H9 (cell line): Measurements from ENCODE around the gene KIF13A. TPM values are rescaled to one million over a fixed set of nuclear protein-coding genes. Genes with fewer than 3 reads are reported as not detected.

Experiments used
- DNase-seq: peaks from one replicate; pipeline ENCODE4 v3.0.0-alpha.2; 2017
- H2AFZ ChIP-seq: one replicate; pipeline ENCODE4 v1.6.1; 2013; ENCODE audit warnings: mild to moderate bottlenecking, low read length, control low read depth, moderate library complexity
- H2AK5ac ChIP-seq: 2 replicates; pipeline ENCODE4 v1.6.1; 2013; ENCODE audit warnings: low read length, control low read depth, mixed read lengths; ENCODE audit not compliant: insufficient read length
- H2BK120ac ChIP-seq: one replicate; pipeline ENCODE4 v1.6.1; 2013; ENCODE audit warnings: low read depth, mild to moderate bottlenecking, low read length, control low read depth, inconsistent platforms; ENCODE audit not compliant: poor library complexity, severe bottlenecking
- H2BK12ac ChIP-seq: 2 replicates; pipeline ENCODE4 v1.6.1; 2013; ENCODE audit warnings: low read length, control low read depth, mixed read lengths, low read depth; ENCODE audit not compliant: insufficient read length
- H2BK15ac ChIP-seq: 2 replicates; pipeline ENCODE4 v1.6.1; 2013; ENCODE audit warnings: low read depth, low read length, control low read depth
- H2BK20ac ChIP-seq: one replicate; pipeline ENCODE4 v1.6.1; 2013; ENCODE audit warnings: low read depth, mild to moderate bottlenecking, low read length, control low read depth, inconsistent platforms; ENCODE audit not compliant: poor library complexity, severe bottlenecking
- H2BK5ac ChIP-seq: 2 replicates; pipeline ENCODE4 v1.6.1; 2013; ENCODE audit warnings: low read length, control low read depth, mixed read lengths; ENCODE audit not compliant: insufficient read length
- H3K14ac ChIP-seq: 2 replicates; pipeline ENCODE4 v1.6.1; 2013; ENCODE audit warnings: low read length, control low read depth; ENCODE audit not compliant: insufficient read depth
- H3K18ac ChIP-seq: 2 replicates; pipeline ENCODE4 v1.6.1; 2013; ENCODE audit warnings: low read depth, mild to moderate bottlenecking, mixed read lengths, low read length, control low read depth; ENCODE audit not compliant: insufficient read length
- H3K23ac ChIP-seq: 2 replicates; pipeline ENCODE4 v1.6.1; 2013; ENCODE audit warnings: low read length, control low read depth, mixed read lengths, low read depth; ENCODE audit not compliant: insufficient read length
- H3K23me2 ChIP-seq: 2 replicates; pipeline ENCODE4 v1.6.1; 2013; ENCODE audit warnings: low read depth, mild to moderate bottlenecking, mixed read lengths, low read length, control low read depth; ENCODE audit not compliant: insufficient read length, poor library complexity, severe bottlenecking
- H3K27ac ChIP-seq: 2 replicates; pipeline ENCODE4 v1.5.1; 2013; ENCODE audit warnings: low read length, control low read depth, mixed read lengths, low read depth; ENCODE audit not compliant: insufficient read length
- H3K27me3 ChIP-seq: 2 replicates; pipeline ENCODE4 v1.6.1; 2013; ENCODE audit warnings: low read length, control low read depth, inconsistent platforms; ENCODE audit not compliant: insufficient read depth
- H3K4ac ChIP-seq: 2 replicates; pipeline ENCODE4 v1.6.1; 2013; ENCODE audit warnings: low read depth, mild to moderate bottlenecking, control low read depth, inconsistent platforms, low read length, moderate library complexity
- H3K4me1 ChIP-seq: 2 replicates; pipeline ENCODE4 v1.6.1; 2013; ENCODE audit warnings: low read length, control low read depth, inconsistent platforms; ENCODE audit not compliant: insufficient read depth
- H3K4me2 ChIP-seq: 2 replicates; pipeline ENCODE4 v1.6.1; 2013; ENCODE audit warnings: low read length, control low read depth, mixed read lengths; ENCODE audit not compliant: insufficient read length, insufficient read depth
- H3K56ac ChIP-seq: 2 replicates; pipeline ENCODE4 v1.6.1; 2013; ENCODE audit warnings: low read depth, mild to moderate bottlenecking, mixed read lengths, low read length, control low read depth; ENCODE audit not compliant: insufficient read length
- H3K79me1 ChIP-seq: 2 replicates; pipeline ENCODE4 v1.6.1; 2013; ENCODE audit warnings: low read depth, mild to moderate bottlenecking, moderate library complexity, low read length, control low read depth, inconsistent platforms; ENCODE audit not compliant: insufficient read depth, poor library complexity, severe bottlenecking
- H3K79me2 ChIP-seq: 2 replicates; pipeline ENCODE4 v1.6.1; 2013; ENCODE audit warnings: low read length, control low read depth, inconsistent platforms; ENCODE audit not compliant: insufficient read depth
- H3K9ac ChIP-seq: 2 replicates; pipeline ENCODE4 v1.6.1; 2013; ENCODE audit warnings: low read length, control low read depth, mixed read lengths; ENCODE audit not compliant: insufficient read length; ENCODE audit errors: extremely low read depth
- H3K9me3 ChIP-seq: one replicate; pipeline ENCODE4 v1.6.1; 2013; ENCODE audit warnings: low read depth, low read length, inconsistent platforms; ENCODE audit not compliant: control insufficient read depth
- H3T11ph ChIP-seq: one replicate; pipeline ENCODE4 v1.6.1; 2013; ENCODE audit warnings: mild to moderate bottlenecking, low read length, control low read depth, inconsistent platforms
- H4K20me1 ChIP-seq: one replicate; pipeline ENCODE4 v1.6.1; 2013; ENCODE audit not compliant: control insufficient read depth, insufficient read length, insufficient read depth
- H4K5ac ChIP-seq: 2 replicates; pipeline ENCODE4 v1.6.1; 2013; ENCODE audit warnings: low read depth, mild to moderate bottlenecking, mixed read lengths, low read length, control low read depth; ENCODE audit not compliant: insufficient read length
- H4K8ac ChIP-seq: replicated peaks from 2 replicates; pipeline ENCODE4 v1.6.1; 2013; ENCODE audit warnings: low read length, control low read depth, mixed read lengths, low read depth; ENCODE audit not compliant: insufficient read length
- H4K91ac ChIP-seq: 2 replicates; pipeline ENCODE4 v1.6.1; 2013; ENCODE audit warnings: low read depth, mild to moderate bottlenecking, moderate library complexity, mixed read lengths, low read length, control low read depth; ENCODE audit not compliant: insufficient read length
- H3K27ac Mint-ChIP-seq, 3 experiments: 2 replicates in 2 of 3; 3 replicates in 1 of 3; pipeline ENCODE4 v1.8.0; 2020 to 2021; ENCODE audit warnings: mixed read lengths in 3 of 3, mild to moderate bottlenecking in 1 of 3, moderate library complexity in 1 of 3
- H3K27me3 Mint-ChIP-seq: 2 replicates; pipeline ENCODE4 v1.8.0; 2021; ENCODE audit warnings: low read depth, mild to moderate bottlenecking, moderate library complexity, mixed read lengths
- H3K36me3 Mint-ChIP-seq, 3 experiments: 2 replicates in 2 of 3; 3 replicates in 1 of 3; pipeline ENCODE4 v1.8.0; 2020 to 2021; ENCODE audit warnings: low read depth in 3 of 3, mixed read lengths in 3 of 3; ENCODE audit not compliant: insufficient read depth in 1 of 3
- H3K4me1 Mint-ChIP-seq, 2 experiments: 2 replicates each; pipeline ENCODE4 v1.8.0; 2020; ENCODE audit warnings: mixed read lengths in 2 of 2
- H3K4me3 Mint-ChIP-seq, 2 experiments: 2 replicates in 1 of 2; 3 replicates in 1 of 2; pipeline ENCODE4 v1.8.0; 2020 to 2021; ENCODE audit warnings: mild to moderate bottlenecking in 2 of 2, mixed read lengths in 2 of 2, moderate library complexity in 1 of 2
- H3K9me3 Mint-ChIP-seq, 2 experiments: 2 replicates in 1 of 2; 3 replicates in 1 of 2; pipeline ENCODE4 v1.8.0; 2020; ENCODE audit warnings: mild to moderate bottlenecking in 2 of 2, mixed read lengths in 2 of 2, moderate library complexity in 1 of 2
- CTCF ChIP-seq: fragments of 200-600 bp; sonication (generic); conservative IDR thresholded peaks from 3 replicates; pipeline ENCODE4 v1.8.0; 2021; ENCODE audit warnings: antibody characterized with exemption, mild to moderate bottlenecking
- WGBS: extraction: QIAGEN DNeasy Blood & Tissue Kit; methylation state at CpG from one replicate; pipeline ENCODE4 v1.1.7; 2013; ENCODE audit warnings: missing lambda C conversion rate, low lambda C conversion rate, mixed read lengths; ENCODE audit not compliant: insufficient read length; ENCODE audit errors: extremely low coverage; 5-methylcytosine and 5-hydroxymethylcytosine counted together
- total RNA-seq: library from RNA; stranded (reverse); gene quantifications from 2 replicates; pipeline ENCODE4 v1.2.1, GENCODE V29; 2021

KIF13A gene
- total RNA-seq, 1 experiment from 2014 or later, result 38.2 TPM

- H3K23me2 ChIP-seq, result no peaks in the 10 kb centered on the region
- H3K18ac ChIP-seq, result no peak overlapping the region
- no peaks in the 10 kb centered on the region for H3K4me1 ChIP-seq
- no peak overlapping the region for H4K8ac ChIP-seq
- H3K9ac ChIP-seq, result no peak overlapping the region
- H2BK5ac ChIP-seq, result no peak overlapping the region
- no peak overlapping the region for H2BK12ac ChIP-seq
- H3K4me2 ChIP-seq, result no peak overlapping the region
- Mint-ChIP-seq H3K4me1 (peaks cover under 1 to 1% of the 10 kb centered on the region in 2 experiments; a peak in 2 of 4 replicates), H3K27me3 (no peaks in the 10 kb centered on the region; the same call in 1 of the 2 replicates), H3K4me3 (no peak overlapping the region), H3K9me3 (peaks cover 6 to 13% of the 10 kb centered on the region in 2 experiments; a peak in 3 of 5 replicates), H3K36me3 (peaks cover 2 to 4% (median 2%) of the 10 kb centered on the region in 3 experiments; a peak in 3 of 7 replicates), H3K27ac (no peak overlapping the region; a peak in 1 of 7 replicates)
- no peaks in the 10 kb centered on the region for H3K27me3 ChIP-seq
- H4K91ac ChIP-seq, result no peak overlapping the region
- no peak overlapping the region for H3K23ac ChIP-seq
- no peak overlapping the region for H2AK5ac ChIP-seq
- H3K56ac ChIP-seq, result no peak overlapping the region
- H2AFZ ChIP-seq, result no peak overlapping the region
- no peak overlapping the region for H2BK15ac ChIP-seq
- H2BK120ac ChIP-seq, result no peak overlapping the region
- H4K20me1 ChIP-seq, result no peaks in the 10 kb centered on the region
- H3K79me2 ChIP-seq, result no peaks in the 10 kb centered on the region
- no peak overlapping the region for H2BK20ac ChIP-seq
- H3K27ac ChIP-seq, result no peak overlapping the region
- TF ChIP-seq CTCF, result no peak
- no peak overlapping the region for H3K4ac ChIP-seq
- no peak for DNase-seq
- no peak overlapping the region for H3K14ac ChIP-seq
- no CpG with 5 or more reads among the region's 6 CpGs for WGBS
- no peak overlapping the region for H4K5ac ChIP-seq
- H3K9me3 ChIP-seq, result no peaks in the 10 kb centered on the region
- no peak overlapping the region for H3T11ph ChIP-seq
- H3K79me1 ChIP-seq, result no peaks in the 10 kb centered on the region
These were observed 257.2 kb downstream of the KIF13A start for GRCh38 chr6:17730078-17730704.
